Measurements from ENCODE around the gene C10orf53.

C10orf53 gene

DNA sequence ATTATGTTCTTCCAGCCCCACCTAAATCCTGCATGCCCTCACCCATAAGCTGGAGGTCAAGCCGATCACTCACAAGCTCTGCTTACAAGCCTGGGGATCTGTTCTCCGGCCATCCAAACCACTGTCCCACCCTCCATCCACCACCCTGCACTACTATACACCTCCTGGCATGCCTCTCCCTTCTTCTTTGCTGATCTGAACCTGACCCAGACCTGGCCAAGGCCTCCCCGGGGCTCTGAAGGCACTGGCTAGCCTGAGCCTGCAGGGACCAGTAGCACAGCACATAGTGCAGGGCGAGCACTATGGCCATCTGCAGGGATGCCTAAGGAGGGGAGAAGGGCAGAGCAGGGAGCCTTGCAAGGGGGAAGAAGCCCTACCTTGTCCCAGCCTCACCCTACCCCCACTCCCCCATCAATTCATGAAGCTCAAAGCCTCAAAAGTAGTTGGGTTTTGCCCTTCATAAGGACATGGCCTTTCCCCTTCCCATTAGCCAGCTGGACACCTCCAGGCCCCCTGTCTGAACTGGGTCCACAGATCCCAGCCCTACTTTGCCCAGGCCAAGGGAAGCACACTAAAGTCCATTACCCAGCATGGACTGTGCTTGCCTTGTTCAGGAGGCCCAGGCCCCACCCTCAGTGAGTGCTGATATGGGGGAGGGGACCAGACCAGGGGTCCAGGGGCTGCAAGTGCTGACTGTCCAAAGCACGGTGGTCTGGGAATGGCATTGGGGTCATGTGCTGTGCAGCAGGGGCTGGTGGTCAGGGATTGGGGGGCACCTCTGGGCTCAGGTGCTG lies 36.0 kb upstream of the C10orf53 start:
- no peak overlapping the region for H3K4me3 ChIP-seq (ENCODE audit: control insufficient read depth, low read depth, low read length)
- TF ChIP-seq CTCF (IDR thresholded peaks at IDR 0.05; ENCODE audit: control insufficient read depth, insufficient read depth, low read depth, low read length, missing control alignments) = no peak
- DNase-seq (ENCODE audit: low read depth) = no peak

DNA sequence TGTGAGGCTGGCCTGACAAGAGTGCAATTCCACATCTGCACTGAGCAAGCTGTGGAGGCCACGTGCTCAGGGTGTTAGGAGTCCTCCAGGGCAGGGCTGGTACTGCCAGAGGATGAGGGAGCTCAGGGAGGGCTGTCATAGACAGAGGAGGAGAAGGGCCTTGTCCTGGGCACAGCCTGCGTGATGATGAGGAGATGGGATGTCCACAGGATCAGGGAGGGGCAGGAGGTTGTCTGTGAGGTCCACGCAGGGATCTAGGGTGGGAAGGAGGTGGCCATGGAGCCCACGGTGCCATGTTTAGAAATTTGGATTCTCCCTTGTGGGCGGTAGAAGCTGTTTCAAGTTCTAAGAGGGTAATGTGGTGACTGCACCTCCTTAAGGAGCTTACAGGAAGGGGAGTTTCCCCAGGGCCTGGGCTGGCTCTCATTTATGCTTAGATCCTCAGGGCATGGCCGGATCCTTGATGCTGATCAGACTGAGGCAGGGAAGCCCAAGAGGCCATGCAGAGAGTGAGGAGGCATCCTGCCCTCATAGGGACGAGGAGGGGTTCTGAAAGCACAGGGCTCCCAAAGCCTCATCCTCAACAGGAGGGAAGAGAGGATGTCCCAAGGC lies 35.3 kb upstream of the C10orf53 start:
- H3K4me3 ChIP-seq (ENCODE audit: control insufficient read depth, low read depth, low read length) = no peak overlapping the region
- DNase-seq (ENCODE audit: low read depth) = no peak
- TF ChIP-seq CTCF (IDR thresholded peaks at IDR 0.05; ENCODE audit: control insufficient read depth, insufficient read depth, low read depth, low read length, missing control alignments) = no peak

GRCh38 chr10:49645417-49645816 lies 34.0 kb upstream of the C10orf53 start:
- H3K4me3 ChIP-seq (ENCODE audit: control insufficient read depth, low read depth, low read length) = no peak overlapping the region
- no peak for TF ChIP-seq CTCF (IDR thresholded peaks at IDR 0.05; ENCODE audit: control insufficient read depth, insufficient read depth, low read depth, low read length, missing control alignments)
- DNase-seq (ENCODE audit: low read depth) = no peak

DNA sequence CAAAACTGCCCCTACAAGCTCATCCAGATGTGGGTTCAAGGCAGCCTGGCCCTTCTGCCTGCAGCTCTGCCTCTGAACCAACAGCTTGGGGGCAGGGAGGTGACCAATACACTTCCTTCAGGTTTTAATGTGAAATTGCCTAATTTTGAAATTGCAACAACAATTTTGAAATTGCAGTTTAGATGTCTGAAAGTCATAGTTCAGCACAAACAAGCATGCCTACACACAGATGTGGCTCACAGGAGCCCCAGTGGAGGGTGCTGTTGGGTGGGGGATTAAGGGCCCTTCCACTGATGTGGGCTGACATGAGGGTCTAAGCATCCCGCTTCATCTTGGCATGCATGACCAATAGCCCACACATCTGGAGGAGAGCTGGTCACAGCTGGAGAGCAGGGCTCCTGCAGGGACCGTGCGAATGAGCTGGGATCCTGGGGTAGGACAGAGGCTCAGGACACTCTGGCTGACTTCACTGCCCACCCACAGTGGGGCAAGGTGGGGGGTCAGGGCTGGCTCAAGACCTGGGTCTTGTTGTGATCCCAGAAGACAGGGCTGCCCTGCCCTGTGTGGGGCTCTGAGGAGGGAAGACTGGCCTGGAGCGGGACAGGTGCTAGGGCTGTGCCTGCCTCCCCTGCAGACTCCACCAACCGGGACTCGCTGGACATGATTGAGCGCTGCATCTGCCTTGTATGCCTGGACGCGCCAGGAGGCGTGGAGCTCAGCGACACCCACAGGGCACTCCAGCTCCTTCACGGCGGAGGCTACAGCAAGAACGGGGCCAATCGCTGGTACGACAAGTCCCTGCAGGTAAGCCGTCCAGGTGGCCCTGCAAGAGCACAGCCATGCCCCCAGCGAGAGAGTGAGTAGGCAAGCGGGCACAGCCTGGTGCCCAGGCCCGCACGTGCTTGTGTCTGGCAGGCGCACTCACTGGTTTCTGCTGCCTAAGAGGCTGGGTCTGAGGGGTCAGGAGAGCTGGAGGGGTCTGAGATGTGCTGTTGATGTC lies 33.3 kb upstream of the C10orf53 start:
- DNase-seq (ENCODE audit: low read depth) = no peak
- no peak overlapping the region for H3K4me3 ChIP-seq (ENCODE audit: control insufficient read depth, low read depth, low read length)
- no peak for TF ChIP-seq CTCF (IDR thresholded peaks at IDR 0.05; ENCODE audit: control insufficient read depth, insufficient read depth, low read depth, low read length, missing control alignments)

GRCh38 chr10:49647554-49647953 lies 31.9 kb upstream of the C10orf53 start:
- no peak for DNase-seq (ENCODE audit: low read depth)
- H3K4me3 ChIP-seq (ENCODE audit: control insufficient read depth, low read depth, low read length) = no peak overlapping the region

More at GRCh38 chr10:49647554-49647953, 31.9 kb upstream of the C10orf53 start:
- no peak for TF ChIP-seq CTCF (IDR thresholded peaks at IDR 0.05; ENCODE audit: control insufficient read depth, insufficient read depth, low read depth, low read length, missing control alignments)

All from AG09309 (cell line).